SU-DHL-6 (cell line): ENCODE data around the gene NPFFR1.

Experiments
- CTCF ChIP-seq: fragments of 200-600 bp; sonication (generic); IDR thresholded peaks from one replicate; pipeline ENCODE4 v1.5.1; 2017; ENCODE audit warnings: antibody characterized with exemption, mild to moderate bottlenecking, low read length, moderate library complexity; ENCODE audit not compliant: insufficient read depth, poor library complexity, severe bottlenecking
- EZH2phosphoT487 ChIP-seq: fragments of 200-600 bp; sonication (generic), shearing (Covaris generic); conservative IDR thresholded peaks from 2 replicates; pipeline ENCODE4 v1.6.1; 2018; ENCODE audit warnings: mild to moderate bottlenecking, antibody characterized with exemption, low read length, moderate library complexity, mixed read lengths

GRCh38 chr10:70228491-70228890 lies 55.3 kb downstream of the NPFFR1 start:
- TF ChIP-seq CTCF (no peak), EZH2phosphoT487 (no peak)
